ENCODE results near the gene HS2ST1. TPM values are rescaled to one million over a fixed set of nuclear protein-coding genes. Genes with fewer than 3 reads are reported as not detected.

Gene HS2ST1
- polyA plus RNA-seq, 1 donor (not counting 4 experiments of a cell fraction or from before 2014, with no cell fraction given): 18.7 TPM

DNA sequence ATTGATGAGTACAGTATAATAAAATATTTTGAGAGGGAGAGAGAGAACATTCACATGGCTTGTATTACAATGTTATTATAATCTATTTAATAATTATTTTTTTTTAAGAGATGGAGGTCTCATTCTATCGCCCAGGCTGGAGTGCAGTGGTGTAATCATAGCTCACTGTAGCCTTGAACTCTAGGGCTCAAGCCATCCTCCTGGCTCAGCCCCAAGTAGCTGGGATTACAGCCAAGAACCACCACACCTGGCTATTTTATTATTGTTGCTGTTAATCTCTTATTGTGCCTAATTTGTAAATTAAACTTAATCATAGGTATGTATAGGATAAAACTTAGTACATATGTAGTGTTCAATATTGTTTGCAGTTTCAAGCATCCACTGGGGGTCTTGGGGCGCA, 57.8 kb downstream of the HS2ST1 start:
- no peak for DNase-seq (ENCODE audit: low read depth, low spot score)
- Histone ChIP-seq H3K4me3 (ENCODE audit: control insufficient read depth in 2 of 3, extremely low read depth in 1 of 3, insufficient read depth in 2 of 3, low read depth in 1 of 3, low read length in 3 of 3) (no peak overlapping the region), H3K27ac (ENCODE audit: control insufficient read depth, insufficient read depth, low read length) (no peak overlapping the region), H3K27me3 (ENCODE audit: control insufficient read depth, extremely low read depth, insufficient read depth, low read length) (no peaks in the 10 kb centered on the region), H3K36me3 (ENCODE audit: control insufficient read depth in 2 of 2, extremely low read depth in 1 of 2, insufficient read depth in 2 of 2, low read length in 2 of 2) (no peaks in the 10 kb centered on the region), H2AFZ (ENCODE audit: control insufficient read depth, low read length) (no peak overlapping the region), H3K4me2 (ENCODE audit: control insufficient read depth, extremely low read depth, insufficient read depth, low read depth, low read length) (peak overlapping the region; percentile 56), H3K4me1 (ENCODE audit: control insufficient read depth, extremely low read depth, insufficient read depth, low read length) (peaks cover 9% of the 10 kb centered on the region), H3K79me2 (ENCODE audit: control insufficient read depth, insufficient read depth, low read length) (no peaks in the 10 kb centered on the region), H4K20me1 (ENCODE audit: control insufficient read depth, extremely low read depth, insufficient read depth, low read length) (no peaks in the 10 kb centered on the region), H3K9ac (ENCODE audit: control insufficient read depth, extremely low read depth, insufficient read depth, low read length) (no peak overlapping the region), H3K9me1 (ENCODE audit: control insufficient read depth, extremely low read depth, insufficient read depth, low read length) (no peaks in the 10 kb centered on the region), H3K9me3 (ENCODE audit: control insufficient read depth, low read depth, low read length) (no peaks in the 10 kb centered on the region)
- no peak for FAIRE-seq
- TF ChIP-seq, protein P1, sequence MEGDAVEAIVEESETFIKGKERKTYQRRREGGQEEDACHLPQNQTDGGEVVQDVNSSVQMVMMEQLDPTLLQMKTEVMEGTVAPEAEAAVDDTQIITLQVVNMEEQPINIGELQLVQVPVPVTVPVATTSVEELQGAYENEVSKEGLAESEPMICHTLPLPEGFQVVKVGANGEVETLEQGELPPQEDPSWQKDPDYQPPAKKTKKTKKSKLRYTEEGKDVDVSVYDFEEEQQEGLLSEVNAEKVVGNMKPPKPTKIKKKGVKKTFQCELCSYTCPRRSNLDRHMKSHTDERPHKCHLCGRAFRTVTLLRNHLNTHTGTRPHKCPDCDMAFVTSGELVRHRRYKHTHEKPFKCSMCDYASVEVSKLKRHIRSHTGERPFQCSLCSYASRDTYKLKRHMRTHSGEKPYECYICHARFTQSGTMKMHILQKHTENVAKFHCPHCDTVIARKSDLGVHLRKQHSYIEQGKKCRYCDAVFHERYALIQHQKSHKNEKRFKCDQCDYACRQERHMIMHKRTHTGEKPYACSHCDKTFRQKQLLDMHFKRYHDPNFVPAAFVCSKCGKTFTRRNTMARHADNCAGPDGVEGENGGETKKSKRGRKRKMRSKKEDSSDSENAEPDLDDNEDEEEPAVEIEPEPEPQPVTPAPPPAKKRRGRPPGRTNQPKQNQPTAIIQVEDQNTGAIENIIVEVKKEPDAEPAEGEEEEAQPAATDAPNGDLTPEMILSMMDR (optimal IDR thresholded peaks at IDR 0.05 in 1 of 3, IDR thresholded peaks at IDR 0.05 in 1 of 3, conservative IDR thresholded peaks at IDR 0.05 in 1 of 3; ENCODE audit: extremely low read depth in 1 of 3, insufficient read depth in 2 of 3, low read length in 3 of 3): no peak
- TF ChIP-seq EZH2 (IDR thresholded peaks at IDR 0.05; ENCODE audit: low read length): no peak
- dilution Hi-C loops (cut with MboI; ENCODE audit: extremely low pct_ligation_motif_present, low sequenced_read_pairs): no loop called here

DNA sequence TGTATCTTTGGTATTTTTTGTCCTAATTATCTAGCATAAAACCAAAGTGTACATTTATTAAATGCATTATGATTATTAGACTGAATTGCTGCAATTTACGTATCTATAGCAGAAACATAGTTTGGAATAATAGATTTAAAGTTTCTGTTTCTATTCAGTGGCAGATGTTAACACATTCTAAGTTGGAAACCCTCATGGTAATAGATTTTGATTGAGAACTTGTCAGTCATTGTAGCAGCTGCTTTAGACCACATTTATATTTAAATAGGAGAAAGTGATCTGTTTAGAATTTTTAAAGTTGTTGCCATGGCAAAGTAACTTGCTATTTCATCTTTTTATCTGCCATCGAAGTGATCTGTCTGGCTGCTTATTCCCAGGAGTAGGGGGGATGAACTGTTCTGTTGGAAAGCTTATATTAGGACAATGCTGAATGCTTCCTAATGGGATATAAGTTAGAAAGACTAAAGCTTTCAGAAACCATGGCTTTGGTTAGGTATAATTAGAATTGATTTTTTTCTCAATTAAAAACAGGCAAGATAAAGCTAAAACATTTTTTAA, 61.6 kb downstream of the HS2ST1 start:
- dilution Hi-C loops (cut with MboI; ENCODE audit: extremely low pct_ligation_motif_present, low sequenced_read_pairs): no loop called here

More for the DNA sequence above, 61.6 kb downstream of the HS2ST1 start:
- Histone ChIP-seq H3K9me3 (ENCODE audit: control insufficient read depth, low read depth, low read length) (no peaks in the 10 kb centered on the region), H3K4me2 (ENCODE audit: control insufficient read depth, extremely low read depth, insufficient read depth, low read depth, low read length) (no peak overlapping the region), H3K9me1 (ENCODE audit: control insufficient read depth, extremely low read depth, insufficient read depth, low read length) (no peaks in the 10 kb centered on the region), H3K9ac (ENCODE audit: control insufficient read depth, extremely low read depth, insufficient read depth, low read length) (no peak overlapping the region), H4K20me1 (ENCODE audit: control insufficient read depth, extremely low read depth, insufficient read depth, low read length) (no peaks in the 10 kb centered on the region), H3K27ac (ENCODE audit: control insufficient read depth, insufficient read depth, low read length) (no peak overlapping the region), H3K4me3 (ENCODE audit: control insufficient read depth in 2 of 3, extremely low read depth in 1 of 3, insufficient read depth in 2 of 3, low read depth in 1 of 3, low read length in 3 of 3) (no peak overlapping the region), H3K36me3 (ENCODE audit: control insufficient read depth in 2 of 2, extremely low read depth in 1 of 2, insufficient read depth in 2 of 2, low read length in 2 of 2) (no peaks in the 10 kb centered on the region), H2AFZ (ENCODE audit: control insufficient read depth, low read length) (no peak overlapping the region), H3K4me1 (ENCODE audit: control insufficient read depth, extremely low read depth, insufficient read depth, low read length) (peaks cover 8% of the 10 kb centered on the region), H3K79me2 (ENCODE audit: control insufficient read depth, insufficient read depth, low read length) (no peaks in the 10 kb centered on the region), H3K27me3 (ENCODE audit: control insufficient read depth, extremely low read depth, insufficient read depth, low read length) (no peaks in the 10 kb centered on the region)
- TF ChIP-seq, protein P1 (optimal IDR thresholded peaks at IDR 0.05 in 1 of 3, IDR thresholded peaks at IDR 0.05 in 1 of 3, conservative IDR thresholded peaks at IDR 0.05 in 1 of 3; ENCODE audit: extremely low read depth in 1 of 3, insufficient read depth in 2 of 3, low read length in 3 of 3): no peak
- TF ChIP-seq EZH2 (IDR thresholded peaks at IDR 0.05; ENCODE audit: low read length): no peak
- no peak for FAIRE-seq
- DNase-seq (ENCODE audit: low read depth, low spot score): no peak

Data from keratinocyte (primary cell).